Keratinocyte (primary cell): ENCODE measurements around the gene CUL3.

Experiments used
- EZH2 ChIP-seq: IDR thresholded peaks from one replicate; pipeline ENCODE4 v1.6.1; 2012; ENCODE audit warnings: inconsistent platforms, mild to moderate bottlenecking, low read length, moderate library complexity
- TF ChIP-seq, protein P1 (sequence below), 3 experiments: IDR thresholded peaks in 1 of 3; conservative IDR thresholded peaks in 1 of 3; optimal IDR thresholded peaks in 1 of 3; 2 replicates in 2 of 3; 3 replicates in 1 of 3; pipeline versions ENCODE3 to v1.5.1; 2011; ENCODE audit warnings: low read length in 3 of 3, mild to moderate bottlenecking in 3 of 3, moderate library complexity in 2 of 3, control low read depth in 1 of 3, inconsistent platforms in 1 of 3; ENCODE audit not compliant: insufficient read depth in 2 of 3; ENCODE audit errors: extremely low read depth in 1 of 3

DNA sequence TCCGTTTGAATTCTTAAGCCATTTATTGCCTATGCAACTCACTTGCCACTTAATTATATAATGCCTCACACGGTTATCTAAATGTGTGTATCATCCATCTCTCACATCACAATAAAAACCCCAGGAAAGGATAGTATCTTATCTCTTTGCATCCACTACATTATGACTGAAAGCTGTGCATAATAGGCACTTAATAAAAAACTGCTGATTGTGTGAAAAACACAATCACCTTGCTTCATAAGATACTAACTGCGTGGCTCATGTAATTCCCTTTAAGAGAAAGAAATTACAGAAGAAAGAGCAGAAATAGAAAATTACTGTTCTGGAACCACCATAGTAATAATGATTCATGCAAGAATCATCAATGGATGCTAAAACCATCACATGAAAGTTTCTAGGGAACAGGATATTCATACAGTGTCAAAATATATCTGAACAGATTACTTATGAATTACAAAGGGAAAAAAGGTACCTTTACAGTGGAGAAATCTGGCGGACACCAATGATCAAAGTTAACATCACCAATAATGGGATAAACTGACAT, 29.3 kb downstream of the CUL3 start:
- TF ChIP-seq EZH2 = no peak
- TF ChIP-seq, protein P1, sequence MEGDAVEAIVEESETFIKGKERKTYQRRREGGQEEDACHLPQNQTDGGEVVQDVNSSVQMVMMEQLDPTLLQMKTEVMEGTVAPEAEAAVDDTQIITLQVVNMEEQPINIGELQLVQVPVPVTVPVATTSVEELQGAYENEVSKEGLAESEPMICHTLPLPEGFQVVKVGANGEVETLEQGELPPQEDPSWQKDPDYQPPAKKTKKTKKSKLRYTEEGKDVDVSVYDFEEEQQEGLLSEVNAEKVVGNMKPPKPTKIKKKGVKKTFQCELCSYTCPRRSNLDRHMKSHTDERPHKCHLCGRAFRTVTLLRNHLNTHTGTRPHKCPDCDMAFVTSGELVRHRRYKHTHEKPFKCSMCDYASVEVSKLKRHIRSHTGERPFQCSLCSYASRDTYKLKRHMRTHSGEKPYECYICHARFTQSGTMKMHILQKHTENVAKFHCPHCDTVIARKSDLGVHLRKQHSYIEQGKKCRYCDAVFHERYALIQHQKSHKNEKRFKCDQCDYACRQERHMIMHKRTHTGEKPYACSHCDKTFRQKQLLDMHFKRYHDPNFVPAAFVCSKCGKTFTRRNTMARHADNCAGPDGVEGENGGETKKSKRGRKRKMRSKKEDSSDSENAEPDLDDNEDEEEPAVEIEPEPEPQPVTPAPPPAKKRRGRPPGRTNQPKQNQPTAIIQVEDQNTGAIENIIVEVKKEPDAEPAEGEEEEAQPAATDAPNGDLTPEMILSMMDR (optimal IDR thresholded peaks at IDR 0.05 in 1 of 3, IDR thresholded peaks at IDR 0.05 in 1 of 3, conservative IDR thresholded peaks at IDR 0.05 in 1 of 3; ENCODE audit: extremely low read depth in 1 of 3, insufficient read depth in 2 of 3, low read length in 3 of 3) = no peak
